ENCODE data around the gene NLRP9.

NLRP9 gene

DNA sequence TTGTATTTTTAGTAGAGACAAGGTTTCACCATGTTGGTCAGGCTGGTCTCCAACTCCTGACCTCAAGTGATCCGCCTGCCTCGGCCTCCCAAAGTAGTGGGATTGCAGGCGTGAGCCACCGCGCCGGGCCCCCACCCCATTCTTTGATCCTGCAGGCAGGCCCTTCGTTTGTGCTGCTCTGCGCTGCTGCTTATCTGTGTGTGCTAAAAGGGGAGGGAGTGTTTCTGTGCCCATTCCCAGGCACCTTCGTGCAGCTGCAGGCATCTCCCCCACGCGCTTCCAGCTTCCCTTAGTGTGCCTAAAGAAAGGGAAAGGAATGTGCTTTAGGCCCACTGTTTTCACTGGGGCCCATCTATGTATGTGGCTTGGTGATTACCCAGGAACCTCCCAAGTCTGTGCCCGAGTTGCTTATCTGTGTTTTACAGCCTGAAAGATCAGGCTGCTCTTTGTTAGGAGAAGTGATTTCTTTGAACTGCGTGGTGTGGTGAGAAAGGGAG is 36.0 kb downstream of the NLRP9 start:
- no peak overlapping the region for H3K4me3 ChIP-seq (ENCODE audit: low read depth, low read length)
- no peak for DNase-seq (ENCODE audit: low read depth)
- TF ChIP-seq, protein P1, sequence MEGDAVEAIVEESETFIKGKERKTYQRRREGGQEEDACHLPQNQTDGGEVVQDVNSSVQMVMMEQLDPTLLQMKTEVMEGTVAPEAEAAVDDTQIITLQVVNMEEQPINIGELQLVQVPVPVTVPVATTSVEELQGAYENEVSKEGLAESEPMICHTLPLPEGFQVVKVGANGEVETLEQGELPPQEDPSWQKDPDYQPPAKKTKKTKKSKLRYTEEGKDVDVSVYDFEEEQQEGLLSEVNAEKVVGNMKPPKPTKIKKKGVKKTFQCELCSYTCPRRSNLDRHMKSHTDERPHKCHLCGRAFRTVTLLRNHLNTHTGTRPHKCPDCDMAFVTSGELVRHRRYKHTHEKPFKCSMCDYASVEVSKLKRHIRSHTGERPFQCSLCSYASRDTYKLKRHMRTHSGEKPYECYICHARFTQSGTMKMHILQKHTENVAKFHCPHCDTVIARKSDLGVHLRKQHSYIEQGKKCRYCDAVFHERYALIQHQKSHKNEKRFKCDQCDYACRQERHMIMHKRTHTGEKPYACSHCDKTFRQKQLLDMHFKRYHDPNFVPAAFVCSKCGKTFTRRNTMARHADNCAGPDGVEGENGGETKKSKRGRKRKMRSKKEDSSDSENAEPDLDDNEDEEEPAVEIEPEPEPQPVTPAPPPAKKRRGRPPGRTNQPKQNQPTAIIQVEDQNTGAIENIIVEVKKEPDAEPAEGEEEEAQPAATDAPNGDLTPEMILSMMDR (IDR thresholded peaks at IDR 0.05; ENCODE audit: control insufficient read depth, extremely low read depth, insufficient read depth): no peak

GRCh38 chr19:55700813-55701212 is 37.4 kb downstream of the NLRP9 start:
- no peak for DNase-seq (ENCODE audit: low read depth)
- TF ChIP-seq, protein P1 (IDR thresholded peaks at IDR 0.05; ENCODE audit: control insufficient read depth, extremely low read depth, insufficient read depth): no peak
- no peak overlapping the region for H3K4me3 ChIP-seq (ENCODE audit: low read depth, low read length)

- TF ChIP-seq, protein P1 (IDR thresholded peaks at IDR 0.05; ENCODE audit: control insufficient read depth, extremely low read depth, insufficient read depth): no peak
- no peak overlapping the region for H3K4me3 ChIP-seq (ENCODE audit: low read depth, low read length)
- no peak for DNase-seq (ENCODE audit: low read depth)
These were observed 39.0 kb downstream of the NLRP9 start for GRCh38 chr19:55699221-55699620.

- no peak for DNase-seq (ENCODE audit: low read depth)
- H3K4me3 ChIP-seq (ENCODE audit: low read depth, low read length): no peak overlapping the region
- TF ChIP-seq, protein P1 (IDR thresholded peaks at IDR 0.05; ENCODE audit: control insufficient read depth, extremely low read depth, insufficient read depth): no peak
These were observed 39.9 kb downstream of the NLRP9 start for GRCh38 chr19:55698256-55698655.

- no peak for DNase-seq (ENCODE audit: low read depth)
- no peak overlapping the region for H3K4me3 ChIP-seq (ENCODE audit: low read depth, low read length)
- TF ChIP-seq, protein P1 (IDR thresholded peaks at IDR 0.05; ENCODE audit: control insufficient read depth, extremely low read depth, insufficient read depth): no peak
These were observed 40.5 kb downstream of the NLRP9 start for GRCh38 chr19:55697698-55698097.

DNA sequence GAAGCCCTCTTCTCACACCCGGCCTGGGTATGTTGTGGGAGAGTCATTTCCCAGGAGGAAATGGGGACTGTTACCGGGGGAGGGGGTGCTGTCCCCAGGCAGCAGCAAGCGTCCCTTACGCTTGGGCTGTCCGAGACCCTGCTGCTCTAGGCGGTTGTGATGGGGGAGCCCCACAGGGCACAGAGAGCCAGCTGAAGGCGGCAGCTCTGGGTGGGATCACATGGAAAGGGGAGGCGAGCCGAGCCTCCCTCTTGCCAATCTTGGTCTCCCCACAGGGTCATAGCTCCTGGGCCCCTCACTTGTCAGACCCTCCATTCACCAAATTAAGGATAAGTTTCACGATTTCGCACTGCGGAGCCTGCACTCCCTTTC is 41.1 kb downstream of the NLRP9 start:
- TF ChIP-seq, protein P1 (IDR thresholded peaks at IDR 0.05; ENCODE audit: control insufficient read depth, extremely low read depth, insufficient read depth): no peak
- H3K4me3 ChIP-seq (ENCODE audit: low read depth, low read length): no peak overlapping the region
- DNase-seq (ENCODE audit: low read depth): no peak

DNA sequence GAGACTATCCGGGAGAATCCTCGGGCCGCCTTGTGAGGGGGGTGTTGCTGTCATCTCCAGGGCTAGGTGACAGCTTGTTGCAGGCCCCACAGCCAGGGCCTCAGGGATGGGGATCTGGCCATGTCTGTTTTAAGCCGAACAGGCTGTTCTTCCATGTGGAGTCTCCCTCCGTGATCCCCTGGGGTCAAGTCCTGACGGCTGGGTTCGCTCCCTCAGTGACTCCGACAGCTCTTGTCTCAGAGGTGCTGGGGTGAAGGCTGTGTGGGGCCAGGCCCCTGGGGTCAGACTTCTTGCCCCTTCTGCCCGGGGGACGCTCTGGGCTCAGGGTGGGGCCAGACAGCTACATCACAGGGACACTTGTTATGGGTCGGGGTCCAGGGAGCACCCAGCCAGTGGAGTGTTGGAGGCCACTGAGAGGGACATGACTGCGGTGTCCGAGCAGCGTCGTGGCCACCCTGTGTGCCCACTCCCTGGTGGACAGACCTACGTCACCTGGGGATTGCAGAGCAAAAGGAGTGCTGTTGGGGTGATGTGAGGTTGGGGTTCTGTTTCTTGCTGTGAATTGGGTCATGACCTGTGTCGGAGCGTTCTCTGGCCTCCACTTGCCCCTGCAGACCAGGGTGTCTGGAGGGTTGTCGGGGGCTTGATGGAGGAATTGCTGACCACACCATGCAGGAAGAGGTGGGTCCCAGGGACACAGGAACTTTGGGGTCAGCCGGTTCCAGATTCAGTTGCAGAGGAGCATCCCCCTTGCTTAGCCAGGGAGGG is 41.7 kb downstream of the NLRP9 start:
- no peak for DNase-seq (ENCODE audit: low read depth)
- TF ChIP-seq, protein P1 (IDR thresholded peaks at IDR 0.05; ENCODE audit: control insufficient read depth, extremely low read depth, insufficient read depth): no peak
- H3K4me3 ChIP-seq (ENCODE audit: low read depth, low read length): no peak overlapping the region

Data from LNCaP clone FGC (cell line).